Esophagus squamous epithelium (tissue), 4 donors: ENCODE measurements around the gene FLNA.

Experiments
- CTCF ChIP-seq, 6 experiments: fragments of 450-650 bp in 4 of 6; fragments of 200-600 bp in 2 of 6; sonication (generic) in 2 of 6; IDR thresholded peaks; one replicate each; pipeline ENCODE4 v1.5.1; 2016 to 2019; ENCODE audit warnings: antibody characterized with exemption in 6 of 6, mild to moderate bottlenecking in 4 of 6, moderate library complexity in 4 of 6
- POLR2A ChIP-seq, 4 donors: fragments of 450-650 bp; IDR thresholded peaks; one replicate each; pipeline ENCODE4 v1.6.1; 2017; ENCODE audit warnings: antibody characterized with exemption in 4 of 4, mild to moderate bottlenecking in 4 of 4, moderate library complexity in 3 of 4

DNA sequence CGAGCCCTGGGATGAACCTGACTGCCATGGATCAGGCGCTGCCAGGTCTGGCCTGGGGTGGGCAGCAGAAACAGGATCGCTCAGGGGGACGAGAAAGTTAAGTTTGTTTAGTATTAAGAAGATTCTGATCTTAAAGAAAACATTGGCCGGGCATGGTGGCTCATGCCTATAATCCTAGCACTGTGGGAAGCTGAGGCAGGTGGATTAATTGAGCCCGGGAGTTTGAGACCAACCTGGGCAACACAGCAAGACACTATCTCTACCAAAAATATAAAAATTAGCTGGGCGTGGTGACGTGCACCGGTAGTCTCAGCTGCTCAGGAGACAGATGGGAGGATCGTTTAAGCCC is 696 bp upstream of the FLNA start:
- TF ChIP-seq CTCF (IDR thresholded peaks at IDR 0.05) (no peak), POLR2A (IDR thresholded peaks at IDR 0.05) (no peak)
